Neuronal stem cell (in vitro differentiated cells): ENCODE data around the gene SULT1A2.
"Not testable (repeated sequence)": the region's sequence is repeated elsewhere in the genome, so short reads cannot be mapped to it uniquely, and the experiment has no call there.

Source experiments
- DNase-seq: peaks from one replicate; pipeline ENCODE4 v3.0.0-alpha.2; 2013; ENCODE audit warnings: low spot score
- H2AFZ ChIP-seq: one replicate; pipeline ENCODE4 v1.6.1; 2013; ENCODE audit warnings: mild to moderate bottlenecking, low read length, inconsistent platforms
- H2AK5ac ChIP-seq: 2 replicates; pipeline ENCODE4 v1.6.1; 2013; ENCODE audit warnings: low read depth, mild to moderate bottlenecking, inconsistent platforms, low read length, moderate library complexity, mixed read lengths
- H2BK120ac ChIP-seq: 2 replicates; pipeline ENCODE4 v1.6.1; 2013; ENCODE audit warnings: low read depth, mild to moderate bottlenecking, inconsistent platforms, low read length, moderate library complexity, mixed read lengths
- H2BK12ac ChIP-seq: one replicate; pipeline ENCODE4 v1.6.1; 2013; ENCODE audit warnings: low read length, inconsistent platforms
- H2BK15ac ChIP-seq: 2 replicates; pipeline ENCODE4 v1.6.1; 2013; ENCODE audit warnings: mild to moderate bottlenecking, low read length, inconsistent platforms, mixed read lengths
- H2BK5ac ChIP-seq: one replicate; pipeline ENCODE4 v1.6.1; 2013; ENCODE audit warnings: inconsistent platforms, mild to moderate bottlenecking, low read length, moderate library complexity
- H3K14ac ChIP-seq: one replicate; pipeline ENCODE4 v1.6.1; 2013; ENCODE audit warnings: low read length, inconsistent platforms
- H3K18ac ChIP-seq: 2 replicates; pipeline ENCODE4 v1.6.1; 2013; ENCODE audit warnings: low read length, inconsistent platforms
- H3K23ac ChIP-seq: 2 replicates; pipeline ENCODE4 v1.6.1; 2013; ENCODE audit warnings: low read depth, mild to moderate bottlenecking, mixed read lengths, low read length, inconsistent platforms; ENCODE audit not compliant: poor library complexity
- H3K27ac ChIP-seq: replicated peaks from 3 replicates; pipeline ENCODE4 v1.5.1; 2013; ENCODE audit warnings: low read length, inconsistent platforms
- H3K27me3 ChIP-seq, 3 experiments: 2 replicates each; pipeline ENCODE4 v1.6.1; 2013; ENCODE audit warnings: low read length in 3 of 3, mild to moderate bottlenecking in 2 of 3, inconsistent platforms in 1 of 3, low read depth in 1 of 3, mixed read lengths in 1 of 3, moderate library complexity in 1 of 3; ENCODE audit not compliant: control insufficient read depth in 3 of 3, insufficient read depth in 3 of 3
- H3K36me3 ChIP-seq, 2 donors: replicated peaks in 1 of 2; 2 replicates each; pipeline ENCODE4 v1.6.1; 2013; ENCODE audit warnings: low read length in 2 of 2; ENCODE audit not compliant: control insufficient read depth in 2 of 2, insufficient read depth in 2 of 2
- H3K4ac ChIP-seq: 2 replicates; pipeline ENCODE4 v1.6.1; 2013; ENCODE audit warnings: inconsistent platforms, mild to moderate bottlenecking, low read length, moderate library complexity
- H3K4me1 ChIP-seq, 2 donors: 1 replicate in 1 of 2; 2 replicates in 1 of 2; pipeline ENCODE4 v1.6.1; 2013; ENCODE audit warnings: low read length in 2 of 2, low read depth in 1 of 2; ENCODE audit not compliant: control insufficient read depth in 2 of 2, insufficient read depth in 1 of 2
- H3K4me2 ChIP-seq: one replicate; pipeline ENCODE4 v1.6.1; 2013; ENCODE audit warnings: mild to moderate bottlenecking, low read length, inconsistent platforms; ENCODE audit not compliant: insufficient read depth, poor library complexity, severe bottlenecking
- H3K4me3 ChIP-seq, 2 donors: 2 replicates each; pipeline ENCODE4 v1.5.1; 2013; ENCODE audit warnings: low read length in 2 of 2, mild to moderate bottlenecking in 2 of 2, inconsistent platforms in 1 of 2, moderate library complexity in 1 of 2
- H3K79me1 ChIP-seq: one replicate; pipeline ENCODE4 v1.6.1; 2013; ENCODE audit warnings: low read depth, mild to moderate bottlenecking, inconsistent platforms, low read length, moderate library complexity
- H3K9ac ChIP-seq: one replicate; pipeline ENCODE4 v1.6.1; 2013; ENCODE audit warnings: mild to moderate bottlenecking, low read depth, low read length, inconsistent platforms; ENCODE audit not compliant: poor library complexity
- H3K9me3 ChIP-seq, 2 donors: replicated peaks in 1 of 2; 2 replicates each; pipeline versions ENCODE3 to v1.6.1; 2013; ENCODE audit warnings: low read length in 2 of 2, mild to moderate bottlenecking in 2 of 2, inconsistent platforms in 1 of 2, low read depth in 1 of 2, mixed read lengths in 1 of 2, moderate library complexity in 1 of 2; ENCODE audit not compliant: control insufficient read depth in 2 of 2, insufficient read depth in 1 of 2
- H4K8ac ChIP-seq: one replicate; pipeline ENCODE4 v1.6.1; 2013; ENCODE audit warnings: low read depth, mild to moderate bottlenecking, inconsistent platforms, low read length, moderate library complexity
- H4K91ac ChIP-seq: one replicate; pipeline ENCODE4 v1.6.1; 2013; ENCODE audit warnings: low read length, low read depth, mild to moderate bottlenecking, inconsistent platforms; ENCODE audit not compliant: poor library complexity
- WGBS, 2 donors: extraction: QIAGEN DNeasy Blood & Tissue Kit; methylation state at CpG; one replicate each; pipeline ENCODE4 v1.1.7; 2013; ENCODE audit warnings: missing lambda C conversion rate in 2 of 2, mixed read lengths in 1 of 2; ENCODE audit not compliant: insufficient read length in 2 of 2, insufficient replicate concordance in 1 of 2; ENCODE audit errors: extremely low coverage in 2 of 2; 5-methylcytosine and 5-hydroxymethylcytosine counted together

Gene SULT1A2

DNA sequence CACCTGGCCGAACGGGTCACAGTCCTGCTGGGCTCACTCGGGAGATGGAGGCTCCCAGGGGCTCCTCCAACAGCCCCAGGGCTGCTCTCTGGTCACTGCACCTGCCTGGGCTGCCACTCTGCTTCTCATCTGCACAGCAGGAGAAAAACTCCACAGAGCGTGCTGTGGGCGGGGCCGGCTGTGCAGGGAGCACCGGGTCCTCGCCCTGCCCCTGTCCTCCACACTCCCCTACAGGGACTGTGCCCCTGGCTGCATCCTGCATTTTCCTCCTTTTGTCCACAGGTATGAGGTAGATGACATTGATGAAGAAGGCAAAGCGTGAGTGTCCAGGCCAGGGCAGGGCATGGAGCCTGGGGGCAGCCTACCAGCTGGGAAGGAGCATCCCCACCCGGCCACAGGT is 5.2 kb upstream of the SULT1A2 start:
- not testable (repeated sequence) for H3K18ac ChIP-seq, H3K4ac ChIP-seq, H4K91ac ChIP-seq, H2BK12ac ChIP-seq, H3K14ac ChIP-seq, H3K27ac ChIP-seq, H3K36me3 ChIP-seq, H3K4me2 ChIP-seq, H2BK15ac ChIP-seq, H3K9ac ChIP-seq, H2BK120ac ChIP-seq, H3K9me3 ChIP-seq, H3K27me3 ChIP-seq, H3K4me3 ChIP-seq, H3K23ac ChIP-seq, H2BK5ac ChIP-seq, DNase-seq, H4K8ac ChIP-seq, H2AFZ ChIP-seq, H3K79me1 ChIP-seq, H2AK5ac ChIP-seq
- no CpG with 5 or more reads among the region's 10 CpGs for WGBS, 2 donors
- H3K4me1 ChIP-seq = peaks cover 10% of the 10 kb centered on the region in 2 donors

GRCh38 chr16:28601589-28601988 is 4.7 kb upstream of the SULT1A2 start:
- H3K9ac ChIP-seq, H3K36me3 ChIP-seq, H2BK12ac ChIP-seq, H3K14ac ChIP-seq, H3K4ac ChIP-seq, H2BK5ac ChIP-seq, H3K4me2 ChIP-seq, H4K91ac ChIP-seq, H3K79me1 ChIP-seq, H2AK5ac ChIP-seq, H2BK120ac ChIP-seq, H3K18ac ChIP-seq, H3K23ac ChIP-seq, DNase-seq, H2BK15ac ChIP-seq, H3K27me3 ChIP-seq, H2AFZ ChIP-seq, H4K8ac ChIP-seq, H3K4me3 ChIP-seq, H3K9me3 ChIP-seq, H3K27ac ChIP-seq: not testable (repeated sequence)
- WGBS, 2 donors = no CpG with 5 or more reads among the region's 13 CpGs
- H3K4me1 ChIP-seq = peaks cover 13 to 14% of the 10 kb centered on the region in 2 donors

GRCh38 chr16:28600965-28601364 is 4.1 kb upstream of the SULT1A2 start:
- not testable (repeated sequence) for H2BK12ac ChIP-seq, H2AFZ ChIP-seq, H3K4ac ChIP-seq, H3K4me3 ChIP-seq, H3K18ac ChIP-seq, H3K36me3 ChIP-seq, H4K91ac ChIP-seq, DNase-seq, H3K27ac ChIP-seq, H3K9me3 ChIP-seq, H3K14ac ChIP-seq, H2AK5ac ChIP-seq, H2BK120ac ChIP-seq, H3K27me3 ChIP-seq, H3K9ac ChIP-seq, H3K79me1 ChIP-seq, H2BK15ac ChIP-seq, H4K8ac ChIP-seq, H3K23ac ChIP-seq, H3K4me2 ChIP-seq, H2BK5ac ChIP-seq
- H3K4me1 ChIP-seq = peaks cover 14 to 17% of the 10 kb centered on the region in 2 donors
- WGBS, 2 donors = no CpG with 5 or more reads among the region's 20 CpGs

- WGBS, 2 donors = no CpG with 5 or more reads among the region's 17 CpGs
- not testable (repeated sequence) for H4K91ac ChIP-seq
Measured at GRCh38 chr16:28599377-28600285, 2.8 kb upstream of the SULT1A2 start.

More at GRCh38 chr16:28599377-28600285, 2.8 kb upstream of the SULT1A2 start:
- not testable (repeated sequence) for H2AFZ ChIP-seq, H3K27me3 ChIP-seq, H2BK120ac ChIP-seq, H3K14ac ChIP-seq, H3K36me3 ChIP-seq, H3K4me2 ChIP-seq, DNase-seq, H3K9ac ChIP-seq, H2BK15ac ChIP-seq, H3K9me3 ChIP-seq, H2AK5ac ChIP-seq, H2BK5ac ChIP-seq, H3K18ac ChIP-seq, H3K79me1 ChIP-seq, H2BK12ac ChIP-seq, H3K23ac ChIP-seq, H4K8ac ChIP-seq, H3K27ac ChIP-seq, H3K4ac ChIP-seq, H3K4me3 ChIP-seq
- H3K4me1 ChIP-seq = peaks cover 14 to 17% of the 10 kb centered on the region in 2 donors
